ENCODE measurements around the gene NMNAT2.

Gene NMNAT2

DNA sequence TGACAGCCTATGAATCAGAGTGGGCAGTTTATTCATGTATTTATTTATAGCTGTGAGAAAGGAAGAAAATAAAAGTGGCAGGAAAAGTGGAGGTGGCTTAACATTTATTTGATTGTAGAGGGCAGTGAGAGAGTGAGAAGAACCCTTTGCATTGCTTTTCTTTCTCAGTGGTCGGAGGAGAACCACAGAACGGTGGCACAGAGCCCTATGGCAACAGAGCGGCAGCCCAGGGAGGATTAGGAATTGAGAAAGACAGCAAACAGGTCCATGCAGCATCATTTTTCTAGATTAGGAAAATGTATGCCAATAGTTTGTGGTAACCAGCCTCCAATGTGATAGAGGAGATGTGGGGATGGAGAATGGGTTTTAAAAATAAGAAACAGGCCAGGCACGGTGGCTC, 53.1 kb downstream of the NMNAT2 start:
- DNase-seq (ENCODE audit: low spot score): no peak

DNA sequence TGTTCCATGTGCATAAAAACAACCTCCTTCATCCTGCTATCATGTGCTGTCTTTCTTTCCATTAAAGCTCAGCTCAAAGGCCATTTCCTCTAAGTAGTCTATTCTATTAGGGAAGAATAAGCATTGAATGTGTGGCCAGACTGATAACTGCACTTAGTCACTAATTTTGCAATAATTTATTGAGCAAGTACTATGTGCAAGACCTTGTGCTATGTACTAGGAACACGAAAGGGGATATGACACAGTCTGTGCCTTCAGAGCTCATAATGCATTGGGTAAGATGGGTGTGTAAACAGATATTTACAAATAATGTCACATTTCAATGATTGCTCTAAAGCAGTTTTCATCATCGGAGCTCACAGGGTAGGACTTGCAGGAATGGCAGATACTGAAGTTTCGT, 54.2 kb downstream of the NMNAT2 start:
- no peak for DNase-seq (ENCODE audit: low spot score)

DNA sequence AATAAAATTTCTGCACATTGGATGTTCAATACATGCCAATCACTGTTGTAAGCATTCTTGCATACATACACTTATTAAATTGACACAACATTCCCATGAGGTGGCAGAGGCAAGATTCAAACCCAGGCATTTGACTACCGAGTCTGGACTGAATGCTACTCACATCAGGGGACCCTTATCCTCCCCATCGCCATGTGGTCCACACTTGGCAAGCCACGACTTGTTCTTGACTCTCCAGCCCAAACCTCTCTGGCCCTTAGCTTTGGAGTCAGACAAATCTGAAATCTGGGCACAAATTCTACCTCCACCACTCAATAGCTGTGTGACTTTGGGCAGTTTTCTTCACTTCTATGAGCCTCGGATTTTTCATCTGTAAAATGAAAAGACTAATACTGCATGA, 57.1 kb downstream of the NMNAT2 start:
- DNase-seq (ENCODE audit: low spot score): no peak

DNA sequence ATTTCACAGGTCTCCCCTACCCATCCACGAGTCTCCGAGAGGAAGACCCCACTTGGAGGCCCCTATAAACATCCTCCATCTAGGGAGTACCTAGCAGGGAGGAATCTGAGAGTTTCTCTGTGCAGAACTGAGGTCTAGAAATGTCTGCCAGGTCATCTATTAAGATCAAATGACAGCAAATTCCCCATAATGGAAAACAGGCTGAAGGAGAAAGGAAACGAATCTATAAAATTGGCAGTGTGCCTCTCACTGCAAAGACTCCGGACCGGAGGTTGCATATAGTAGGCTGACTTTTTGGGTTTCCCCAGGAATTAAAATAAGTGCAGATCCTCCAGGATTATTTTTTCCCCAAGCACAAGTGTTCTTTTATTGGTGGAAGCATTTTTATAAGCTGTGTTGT, 57.7 kb downstream of the NMNAT2 start:
- no peak for DNase-seq (ENCODE audit: low spot score)

- DNase-seq (ENCODE audit: low spot score): no peak
These were observed 61.5 kb downstream of the NMNAT2 start for GRCh38 chr1:183356534-183357182.

DNA sequence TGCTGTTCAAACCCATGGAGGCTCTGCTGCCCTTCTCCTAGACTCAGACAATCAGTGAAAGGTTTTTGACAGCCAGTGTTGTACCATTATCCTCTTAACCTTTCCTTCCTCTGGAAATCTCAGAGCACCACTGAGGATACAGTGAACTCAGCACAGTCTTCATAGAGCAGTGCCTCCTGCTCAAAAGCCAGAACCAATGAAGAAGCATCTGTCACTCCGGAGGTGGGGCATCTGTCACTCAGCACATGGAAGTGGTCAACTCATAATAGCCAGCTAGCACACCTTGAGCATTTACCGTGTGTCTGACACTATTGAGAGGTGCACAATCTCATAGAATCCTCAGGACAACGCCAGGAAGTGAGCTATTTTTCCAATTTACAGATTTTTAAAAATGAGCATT, 62.4 kb downstream of the NMNAT2 start:
- DNase-seq (ENCODE audit: low spot score): no peak

- no peak for DNase-seq (ENCODE audit: low spot score)
These were observed 63.0 kb downstream of the NMNAT2 start for GRCh38 chr1:183355181-183355580.

- DNase-seq (ENCODE audit: low spot score): no peak
These were observed 64.6 kb downstream of the NMNAT2 start for GRCh38 chr1:183353597-183353996.

DNA sequence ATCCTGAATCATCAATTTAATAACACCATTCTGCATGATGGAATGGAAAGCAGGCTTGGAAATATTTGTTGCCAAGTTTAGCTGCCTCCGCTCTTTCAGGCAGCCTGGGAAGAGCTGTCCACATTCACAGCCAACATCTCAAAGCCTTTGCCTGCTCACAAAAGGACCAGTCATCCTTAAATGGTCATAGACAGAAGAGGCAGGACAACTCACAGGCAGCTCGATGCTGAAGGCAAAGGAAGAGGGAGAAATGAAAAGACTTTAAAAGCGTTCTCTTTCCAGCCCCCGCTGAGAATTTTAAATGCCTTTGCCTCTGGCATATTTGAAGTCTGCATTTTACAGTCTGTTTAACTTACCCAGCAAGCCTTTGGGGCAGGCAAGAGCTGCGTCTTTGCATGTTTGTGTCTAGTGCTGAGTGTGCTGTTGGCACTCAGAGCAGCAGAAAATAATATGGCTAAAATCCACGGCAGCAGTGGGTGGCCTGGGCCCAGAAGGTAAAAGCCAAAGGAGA, 68.9 kb downstream of the NMNAT2 start:
- DNase-seq (ENCODE audit: low spot score): no peak

GRCh38 chr1:183346276-183346732, 71.9 kb downstream of the NMNAT2 start:
- no peak for DNase-seq (ENCODE audit: low spot score)

DNA sequence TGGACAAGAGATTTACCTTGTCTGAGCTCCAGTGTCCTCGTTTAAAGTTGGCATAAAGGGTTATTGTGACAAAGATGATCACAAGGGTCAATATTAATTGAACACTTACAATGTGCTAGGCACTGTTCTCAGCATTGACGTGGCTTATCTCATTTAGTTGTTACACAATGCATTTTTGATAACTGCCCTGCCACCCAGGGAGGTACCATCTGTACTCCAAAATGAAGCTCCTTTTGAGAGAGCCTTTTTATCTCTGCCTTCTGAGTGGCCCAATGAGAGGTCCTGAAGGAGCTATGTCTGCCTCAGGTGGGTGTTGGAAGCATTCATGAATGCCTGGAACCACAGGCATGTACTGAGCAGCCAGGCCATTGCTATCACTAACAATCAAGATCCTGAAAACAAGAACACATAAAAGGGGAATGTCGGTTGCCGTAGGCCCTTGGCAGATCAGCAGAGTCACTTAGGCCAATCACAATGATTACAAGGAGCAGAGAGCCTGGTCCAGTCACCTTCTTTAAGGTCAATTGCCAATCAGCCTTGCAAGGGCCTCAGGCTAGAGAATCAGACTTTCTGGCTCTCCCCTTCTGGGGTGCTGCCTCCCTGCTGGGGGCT, 78.5 kb downstream of the NMNAT2 start:
- DNase-seq (ENCODE audit: low spot score): no peak

DNA sequence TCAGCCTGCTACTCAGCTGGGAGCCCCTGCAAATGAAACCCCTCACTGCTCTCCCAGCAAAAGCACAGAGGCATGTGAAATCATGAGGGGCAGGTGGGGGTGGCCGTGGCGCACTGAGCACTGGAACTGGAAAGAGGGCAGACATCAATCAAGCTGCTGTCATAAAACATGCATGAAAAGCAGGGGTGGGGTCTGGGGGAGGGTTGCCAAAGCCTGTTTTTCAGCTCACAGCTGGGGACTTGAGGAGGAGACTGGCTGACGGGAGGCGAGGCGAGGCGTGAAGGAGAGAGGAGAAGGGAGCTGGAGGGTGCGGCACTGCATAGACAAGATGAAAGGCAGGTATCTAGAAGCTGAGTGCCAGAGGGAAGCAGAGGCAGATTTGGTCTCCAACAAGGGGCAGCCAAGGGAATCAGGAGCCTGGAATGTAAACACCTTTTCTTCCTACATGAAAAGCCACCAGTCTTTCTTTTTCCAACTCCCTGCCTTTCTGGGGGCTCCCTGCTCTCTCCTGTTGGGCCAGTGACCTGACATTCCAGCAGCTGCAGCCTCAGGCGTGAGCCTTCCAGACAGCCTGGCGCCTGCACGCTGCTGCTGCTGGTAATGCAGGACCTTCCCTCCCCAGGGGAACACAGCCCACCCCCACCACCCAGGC, 87.0 kb downstream of the NMNAT2 start:
- DNase-seq (ENCODE audit: low spot score): no peak

GRCh38 chr1:183330335-183330734, 87.8 kb downstream of the NMNAT2 start:
- no peak for DNase-seq (ENCODE audit: low spot score)

DNA sequence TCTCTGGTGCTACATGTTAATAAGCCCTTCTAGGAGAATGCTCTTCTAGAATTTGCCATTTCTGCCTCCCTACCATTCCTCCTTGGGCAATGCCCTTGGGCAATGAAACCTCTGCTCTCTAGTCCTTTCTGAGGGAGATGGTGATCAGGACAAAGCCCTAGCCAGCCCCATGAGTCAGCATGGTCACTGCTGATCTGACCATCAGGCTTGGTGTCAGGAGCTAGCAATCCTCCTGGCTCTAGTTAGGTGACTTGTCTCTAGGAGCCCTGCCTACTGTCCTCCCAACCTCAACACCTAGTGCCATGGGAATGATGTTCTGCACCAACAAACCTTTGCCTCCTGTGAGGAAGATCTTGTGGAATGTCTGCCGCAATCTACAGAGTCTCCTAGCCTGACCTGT, 89.8 kb downstream of the NMNAT2 start:
- no peak for DNase-seq (ENCODE audit: low spot score)

DNA sequence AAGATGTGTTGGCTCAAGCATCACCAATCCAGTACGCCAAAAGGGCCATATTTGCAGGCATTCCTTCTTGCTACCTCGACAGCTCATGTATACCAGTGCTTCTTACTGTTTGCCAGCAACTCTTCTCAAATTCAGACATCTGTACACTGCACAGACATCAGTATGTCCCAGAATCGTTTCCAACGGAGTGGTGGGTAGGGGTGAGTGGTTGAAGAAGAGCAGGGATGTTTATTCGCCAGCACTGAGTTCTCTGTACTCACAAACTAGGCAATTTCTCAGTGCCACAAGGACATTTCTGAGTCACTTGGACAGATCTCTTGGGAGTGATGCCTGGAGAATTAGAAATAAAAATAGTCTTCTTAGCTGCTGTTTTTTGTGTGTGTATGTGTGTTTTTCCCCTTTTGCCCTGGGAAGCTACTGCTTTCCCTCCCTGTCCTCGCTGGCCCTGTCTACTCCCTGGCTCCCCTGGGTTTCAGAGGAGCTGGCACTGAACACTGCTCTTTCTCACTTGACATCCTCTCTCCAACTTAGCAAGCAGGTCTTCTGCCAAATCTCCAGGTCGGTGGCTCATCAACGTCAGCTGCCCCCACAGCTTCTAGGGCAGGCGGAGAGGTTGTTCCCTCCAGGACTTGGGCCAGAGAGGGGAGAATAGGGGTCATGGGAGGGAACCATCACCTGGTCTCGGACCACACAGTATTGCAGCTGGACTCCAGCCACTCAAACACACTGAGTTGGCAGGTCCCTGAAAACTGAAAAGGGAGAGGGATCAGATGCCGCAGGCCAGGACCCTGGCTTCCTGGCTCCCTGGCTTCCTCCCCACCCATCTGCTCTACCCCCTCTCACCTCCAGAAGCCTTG, 90.5 kb downstream of the NMNAT2 start:
- no peak for DNase-seq (ENCODE audit: low spot score)

- DNase-seq (ENCODE audit: low spot score): no peak
These were observed 94.1 kb downstream of the NMNAT2 start for GRCh38 chr1:183323849-183324683.

DNA sequence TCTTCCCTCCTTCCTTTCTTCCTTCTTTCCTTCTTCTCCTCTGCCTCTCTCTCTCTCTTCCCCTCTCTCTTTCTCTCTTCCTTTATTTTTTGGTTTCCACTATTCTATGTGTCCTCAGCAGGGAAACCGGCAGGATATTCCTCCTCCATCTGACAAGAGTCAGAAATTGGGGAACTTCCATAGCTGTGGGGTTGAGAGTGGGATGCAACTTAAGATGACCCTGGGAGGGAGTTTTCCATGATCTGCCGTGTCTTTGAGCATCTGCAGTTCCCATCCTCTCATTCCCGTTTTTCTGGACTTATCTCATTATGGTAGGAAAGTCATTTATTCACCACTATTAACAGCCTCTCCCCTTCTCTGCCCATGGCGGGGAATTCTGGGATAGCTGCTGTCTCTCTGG, 98.6 kb downstream of the NMNAT2 start:
- no peak for DNase-seq (ENCODE audit: low spot score)

DNA sequence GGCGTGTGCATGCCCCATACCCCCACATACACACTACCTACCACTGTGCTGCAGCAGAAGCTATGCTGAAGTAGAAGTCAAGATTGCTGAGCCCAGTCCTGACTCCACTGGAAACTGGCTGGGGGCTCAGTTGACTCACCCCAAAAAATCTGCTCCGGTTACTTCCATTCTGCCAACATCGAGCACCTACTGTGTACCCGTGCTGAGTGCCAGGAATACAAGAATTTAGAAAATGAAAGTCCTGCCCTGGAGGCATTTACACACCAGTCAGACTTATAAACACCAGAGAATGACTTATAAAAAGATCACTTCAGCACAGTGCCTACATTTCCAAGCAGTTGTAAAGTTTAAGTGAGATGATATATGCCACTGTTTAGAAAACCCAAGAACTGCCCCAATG, 99.1 kb downstream of the NMNAT2 start:
- DNase-seq (ENCODE audit: low spot score): no peak

- no peak for DNase-seq (ENCODE audit: low spot score)
These were observed 99.7 kb downstream of the NMNAT2 start for GRCh38 chr1:183318433-183318832.

DNA sequence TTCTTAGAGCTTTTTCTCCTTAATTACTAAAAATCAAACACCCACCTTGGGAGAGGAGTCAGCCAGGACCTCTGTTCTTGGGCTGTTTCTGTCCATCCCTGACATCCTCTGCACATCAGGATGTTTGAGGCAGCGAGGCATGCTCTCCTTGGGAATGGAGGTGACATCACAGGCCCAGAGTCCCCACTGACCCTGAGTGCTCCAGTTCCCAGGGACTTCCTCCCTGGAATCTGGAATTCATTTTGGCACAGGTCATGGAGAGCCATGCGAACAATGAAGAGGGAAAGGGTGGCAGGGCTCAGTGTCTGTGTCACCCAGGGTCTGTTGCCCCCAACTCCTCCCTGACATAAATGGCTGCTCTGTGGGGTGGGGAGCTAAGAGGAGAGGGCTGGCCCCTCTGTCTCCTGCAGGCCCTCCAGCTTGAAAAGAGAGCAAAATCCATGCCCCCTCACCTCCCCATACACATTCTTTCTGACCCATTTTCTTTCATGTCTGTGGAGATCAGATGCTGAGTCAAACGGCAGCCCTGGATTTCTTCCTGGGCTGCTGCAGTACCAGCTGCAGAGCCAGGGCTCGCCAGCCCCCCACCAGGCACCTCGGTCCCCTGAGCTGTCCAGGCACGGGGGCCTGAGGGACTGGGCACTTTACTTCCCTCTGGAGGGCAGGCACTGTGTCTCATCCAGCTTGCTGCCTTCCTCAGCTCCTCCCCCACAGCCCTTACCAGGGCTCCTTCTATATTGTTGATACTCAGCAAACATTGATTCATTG, 102.0 kb downstream of the NMNAT2 start:
- no peak for DNase-seq (ENCODE audit: low spot score)

GRCh38 chr1:183313063-183313462, 105.1 kb downstream of the NMNAT2 start:
- DNase-seq (ENCODE audit: low spot score): no peak

Data from left forelimb (tissue), 1 donor.